ENCODE measurements around the gene SLC29A2. TPM values are rescaled to one million over a fixed set of nuclear protein-coding genes. Genes with fewer than 3 reads are reported as not detected.
A peak's percentile ranks its signal among the peaks of the same experiment; 100 is the strongest.

The SLC29A2 gene
- polyA plus RNA-seq, 1 donor = 40.8 TPM

DNA sequence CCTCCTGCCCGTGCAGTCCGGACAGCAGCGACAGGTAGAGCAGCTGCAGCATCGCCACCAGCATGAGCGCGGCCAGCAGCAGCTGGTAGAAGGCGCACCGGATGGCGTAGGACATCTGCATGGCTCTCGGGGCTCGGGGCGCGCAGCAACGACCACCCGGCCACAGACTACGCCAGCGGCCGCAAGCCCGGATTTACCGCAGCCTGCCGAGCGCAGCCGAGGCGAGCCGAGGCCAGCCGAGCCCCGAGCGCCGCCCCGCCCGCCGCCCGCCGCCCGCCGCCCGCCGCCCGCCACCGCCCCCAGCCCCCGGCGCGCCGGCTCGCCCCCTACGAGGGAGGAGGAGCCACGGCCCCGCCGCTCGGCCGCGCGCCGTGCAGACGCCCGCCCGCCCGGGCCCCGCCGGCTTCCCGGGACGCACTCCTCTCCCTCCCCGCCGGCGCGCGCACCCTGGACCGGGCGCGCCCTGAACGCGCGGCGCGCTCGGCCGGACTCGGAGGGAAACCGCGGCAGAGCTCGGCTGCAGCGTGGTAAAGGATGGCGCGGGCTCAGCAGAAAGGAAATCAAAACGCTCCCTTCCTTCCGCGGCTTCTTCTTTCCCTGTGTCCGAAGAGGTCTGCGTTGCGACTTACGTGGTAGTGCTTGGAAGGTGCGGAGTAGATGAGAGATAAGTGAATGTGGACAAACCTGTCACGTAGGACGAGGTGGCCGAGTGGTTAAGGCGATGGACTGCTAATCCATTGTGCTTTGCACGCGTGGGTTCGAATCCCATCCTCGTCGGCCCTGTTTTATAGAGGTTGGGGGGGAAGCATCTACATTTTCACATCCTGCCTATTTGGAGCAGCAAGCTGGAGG, 23.9 kb downstream of the SLC29A2 start, which contains the start of gene B4GAT1:
B4GAT1 (minus strand) TSS at position 205 of the 852 bp plus-strand sequence; CDS start at position 121, 84 bp downstream.
- peak; percentile 91 for DNase-seq

- DNase-seq = no peak
These were observed 24.8 kb downstream of the SLC29A2 start for GRCh38 chr11:66346476-66347424.

GRCh38 chr11:66345316-66345649, 26.3 kb downstream of the SLC29A2 start:
- no peak for DNase-seq

GRCh38 chr11:66344550-66345315, 26.8 kb downstream of the SLC29A2 start, which contains the start of gene BRMS1:
Gene BRMS1 (minus strand): TSS chr11:66345104. CDS start chr11:66342234, 2,870 bp downstream.
- peak; percentile 98 for DNase-seq

- DNase-seq = no peak
These were observed 28.4 kb downstream of the SLC29A2 start for GRCh38 chr11:66343176-66343575.

DNA sequence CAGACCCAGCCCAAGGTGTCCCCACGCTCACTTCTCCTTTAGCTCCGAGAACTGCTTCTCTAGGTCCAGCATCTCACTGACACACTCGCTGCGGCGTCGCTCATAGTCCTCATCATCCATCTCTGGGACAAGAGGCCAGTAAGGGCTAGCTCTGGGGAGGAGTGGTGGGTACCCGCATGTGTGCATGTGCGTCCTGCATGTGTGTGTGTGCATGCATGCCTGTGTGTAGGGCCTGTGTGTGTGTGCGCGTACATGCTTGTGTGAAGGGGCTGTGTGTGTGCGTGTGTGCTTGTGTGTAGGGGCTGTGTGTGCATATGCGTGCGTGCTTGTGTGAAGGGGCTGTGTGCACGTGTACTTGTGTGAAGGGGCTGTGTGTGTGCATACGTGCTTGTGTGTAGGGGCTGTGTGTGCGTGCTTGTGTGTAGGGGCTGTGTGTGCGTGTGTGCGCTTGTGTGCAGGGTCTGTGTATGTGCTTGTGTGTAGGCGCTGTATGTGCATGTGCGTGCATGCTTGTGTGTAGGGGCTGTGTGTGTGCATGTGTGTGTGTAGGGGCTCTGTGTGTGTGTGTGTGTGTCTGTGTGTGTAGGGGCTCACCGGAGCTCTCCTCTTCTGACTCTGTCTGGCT, 29.9 kb downstream of the SLC29A2 start:
- DNase-seq = no peak

DNA sequence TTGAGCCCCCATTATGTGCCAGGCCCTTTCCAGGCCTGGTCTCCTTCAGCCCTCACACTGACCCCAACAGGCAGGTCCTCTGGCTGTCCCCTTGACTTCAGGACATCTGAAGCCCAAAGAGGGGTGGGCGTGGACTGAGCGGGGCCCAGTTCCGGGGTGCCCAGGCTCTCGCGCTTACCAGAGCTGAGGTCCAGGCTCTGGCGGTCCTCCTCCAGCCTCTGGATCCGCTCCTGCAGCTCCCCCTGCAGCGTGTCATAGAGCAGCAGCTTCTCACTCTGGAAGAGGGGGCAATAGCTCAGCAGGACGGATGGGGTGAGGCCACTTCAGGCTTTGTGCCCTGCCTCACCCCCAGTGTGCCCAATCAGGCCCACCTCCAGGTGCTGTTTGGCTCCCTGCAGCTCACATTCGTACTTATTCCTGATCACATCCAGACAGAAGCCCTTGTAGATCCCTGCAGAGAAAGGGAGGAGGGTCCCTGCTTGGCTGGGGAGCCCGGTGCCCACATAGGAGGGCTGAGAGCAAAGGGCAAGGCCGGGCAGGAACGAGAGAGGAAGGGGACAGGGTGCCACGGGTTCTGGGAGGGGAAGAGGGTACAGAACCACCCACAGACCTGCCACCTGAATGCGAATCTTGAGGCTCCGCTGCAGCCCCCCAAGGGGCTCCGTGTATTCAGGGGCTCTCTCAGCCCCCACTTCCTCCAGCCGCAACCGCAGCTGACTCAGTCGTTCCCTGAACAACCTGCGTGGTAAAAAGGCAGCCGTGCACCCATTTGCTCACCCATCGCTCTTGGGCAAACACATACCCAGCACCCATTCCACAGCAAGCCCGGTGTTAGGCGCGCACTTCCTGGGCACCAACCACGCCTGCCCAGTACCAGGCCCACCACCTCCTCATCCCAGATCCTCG, 30.7 kb downstream of the SLC29A2 start:
- DNase-seq = no peak

GRCh38 chr11:66339686-66340483, 31.7 kb downstream of the SLC29A2 start:
- DNase-seq = no peak

DNA sequence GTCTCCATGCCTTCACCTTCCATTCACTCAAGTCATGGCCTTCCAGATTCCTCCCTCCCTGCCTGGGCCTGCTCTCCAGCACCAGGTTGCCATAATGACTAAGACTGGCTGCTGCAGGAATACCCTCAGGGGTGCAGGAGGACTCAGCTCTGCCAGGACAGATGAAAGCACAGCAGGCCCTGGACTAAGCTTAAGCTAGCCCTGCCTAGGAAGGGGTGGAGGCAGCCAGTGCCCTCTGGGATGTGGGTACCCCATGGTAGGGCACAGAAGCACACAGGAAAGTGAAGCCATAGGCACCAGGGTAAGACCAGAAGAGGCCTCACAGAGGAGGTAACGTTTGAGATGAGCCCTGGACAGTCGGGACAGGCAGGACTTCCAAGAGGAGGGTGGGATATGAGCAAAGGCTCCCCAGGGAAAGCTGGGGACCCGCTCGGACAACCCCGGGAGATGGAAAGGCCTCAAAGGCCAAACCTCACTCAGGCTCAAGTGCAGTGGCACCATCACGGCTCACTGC, 32.3 kb downstream of the SLC29A2 start:
- DNase-seq = no peak

DNA sequence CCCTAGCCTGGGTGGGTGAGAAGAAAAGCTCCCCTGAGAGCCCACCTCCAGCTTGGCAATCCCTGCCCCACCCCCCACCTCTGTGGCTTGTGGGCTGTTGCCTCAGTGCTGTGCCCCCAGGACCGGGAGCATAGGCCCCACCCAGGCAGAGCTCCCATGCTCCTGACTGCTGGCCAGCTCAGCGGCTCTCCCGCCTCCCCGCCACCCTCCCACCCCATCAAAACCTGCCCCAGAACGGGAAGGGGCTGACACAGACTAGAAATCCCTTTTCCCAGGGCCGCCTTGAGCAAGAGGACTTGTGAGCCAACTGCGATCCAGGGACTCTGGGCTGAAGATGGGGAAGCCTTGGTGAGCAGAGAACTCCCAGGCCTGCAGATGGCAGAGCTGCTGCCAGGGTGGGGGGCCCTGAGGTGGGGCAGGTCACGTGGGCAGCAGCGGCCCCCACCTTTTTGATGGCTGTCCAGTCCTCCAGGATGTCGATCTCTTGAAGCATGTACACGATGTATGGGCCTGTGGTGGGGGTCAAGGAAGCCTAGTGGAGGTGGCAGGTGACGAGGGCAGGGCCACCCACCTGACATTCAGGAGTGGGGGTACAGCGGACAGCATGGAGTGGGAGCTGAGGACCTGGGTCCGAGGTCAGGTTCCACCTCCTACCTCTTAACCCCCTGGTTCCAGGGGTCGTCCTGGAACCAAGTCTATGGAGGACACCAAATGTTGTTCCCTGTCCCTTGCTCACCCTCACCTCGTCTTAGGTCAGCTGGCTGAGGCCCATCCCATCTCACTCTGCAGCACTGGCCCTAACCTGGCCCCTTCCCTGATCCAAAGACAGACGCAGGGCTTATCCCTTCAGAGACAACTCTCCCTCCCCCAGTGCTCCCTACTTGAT, 33.0 kb downstream of the SLC29A2 start:
- no peak for DNase-seq

DNA sequence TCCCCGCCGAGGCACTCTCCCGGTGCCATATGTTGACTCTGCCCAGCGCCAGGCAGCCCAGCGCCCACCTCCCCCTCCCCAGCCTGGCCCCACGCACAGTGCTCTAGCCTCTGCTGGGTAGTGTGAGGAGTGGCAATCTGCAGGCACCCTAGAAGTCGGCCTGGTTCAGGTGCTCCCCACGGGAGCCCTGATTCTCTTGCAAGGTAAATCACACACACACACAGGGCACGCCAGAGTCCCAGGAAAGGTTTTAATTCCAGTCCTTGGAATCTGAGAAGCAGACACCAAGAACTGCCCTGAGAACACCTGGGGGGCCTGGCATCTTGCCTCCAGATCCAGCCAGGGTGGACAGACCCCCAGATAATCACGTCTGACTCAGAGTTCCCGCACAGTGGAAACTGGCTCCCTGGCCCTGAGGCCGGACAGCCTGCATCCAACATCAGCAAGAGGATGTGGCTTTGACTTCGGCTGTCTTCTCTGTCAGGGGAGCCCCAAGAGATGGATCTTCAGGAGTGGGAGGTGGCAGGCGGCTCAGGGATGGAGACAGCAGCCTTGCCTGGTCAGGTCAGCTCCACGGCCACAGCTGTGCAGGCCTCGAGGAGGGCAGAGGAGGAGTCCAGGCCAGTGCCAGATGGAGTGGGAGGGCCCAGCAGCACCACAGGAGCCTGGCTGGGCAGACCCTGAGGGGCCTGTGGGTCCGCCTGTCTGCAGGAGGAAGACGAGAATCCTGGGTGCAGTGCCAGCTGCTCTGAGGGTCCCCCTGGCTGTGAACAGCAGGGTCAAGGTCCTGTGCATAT, 34.3 kb downstream of the SLC29A2 start:
- no peak for DNase-seq

GRCh38 chr11:66336234-66337102, 35.1 kb downstream of the SLC29A2 start, which contains the start of gene RIN1:
Gene RIN1 (minus strand): TSS chr11:66336434. CDS start chr11:66336402, 32 bp downstream.
- no peak for DNase-seq

- no peak for DNase-seq
These were observed 35.9 kb downstream of the SLC29A2 start for GRCh38 chr11:66335531-66336233.

GRCh38 chr11:66334605-66335442, 36.7 kb downstream of the SLC29A2 start:
- no peak for DNase-seq

Measured in hindlimb muscle (tissue), 1 donor.